Urothelium cell line (cell line): ENCODE data around the gene RNPC3.
"Not testable (repeated sequence)": the region's sequence is repeated elsewhere in the genome, so short reads cannot be mapped to it uniquely, and the experiment has no call there.

Experiments
- DNase-seq: peaks from one replicate; pipeline ENCODE4 v3.0.0; 2011; ENCODE audit warnings: low spot score, mixed read lengths
- FAIRE-seq: peaks from 2 replicates; lab custom pipeline; 2011; peaks lifted over from hg19 to GRCh38; lab: Jason Lieb, UNC

Gene RNPC3

GRCh38 chr1:103547840-103548239 lies 22.3 kb downstream of the RNPC3 start:
- FAIRE-seq (no peak), DNase-seq (no peak)

GRCh38 chr1:103560427-103560826 lies 34.9 kb downstream of the RNPC3 start:
- FAIRE-seq (no peak), DNase-seq (no peak)

GRCh38 chr1:103561124-103561523 lies 35.6 kb downstream of the RNPC3 start:
- DNase-seq, FAIRE-seq: not testable (repeated sequence)

GRCh38 chr1:103561643-103562395 lies 36.3 kb downstream of the RNPC3 start:
- DNase-seq (no peak), FAIRE-seq (no peak)

GRCh38 chr1:103563056-103563455 lies 37.6 kb downstream of the RNPC3 start:
- FAIRE-seq = no peak
- no peak for DNase-seq

GRCh38 chr1:103569493-103569892 lies 44.0 kb downstream of the RNPC3 start:
- no peak for DNase-seq
- FAIRE-seq = no peak

GRCh38 chr1:103571289-103571688 lies 45.8 kb downstream of the RNPC3 start, which contains the start of gene AMY2B:
Gene AMY2B (plus strand): TSS chr1:103571589. CDS start chr1:103571603, 14 bp downstream.
- not testable (repeated sequence) for FAIRE-seq, DNase-seq

GRCh38 chr1:103576065-103576464 lies 50.6 kb downstream of the RNPC3 start:
- FAIRE-seq (no peak), DNase-seq (no peak)

GRCh38 chr1:103576784-103577183 lies 51.3 kb downstream of the RNPC3 start:
- FAIRE-seq, DNase-seq: not testable (repeated sequence)

- no peak for DNase-seq
- no peak for FAIRE-seq
Observed at GRCh38 chr1:103582464-103582863, 57.0 kb downstream of the RNPC3 start.

GRCh38 chr1:103583887-103584286 lies 58.4 kb downstream of the RNPC3 start:
- FAIRE-seq (no peak), DNase-seq (no peak)

- no peak for FAIRE-seq
- no peak for DNase-seq
Observed at GRCh38 chr1:103584537-103584936, 59.0 kb downstream of the RNPC3 start.

GRCh38 chr1:103602740-103603139 lies 77.2 kb downstream of the RNPC3 start:
- not testable (repeated sequence) for DNase-seq, FAIRE-seq
